Lung (tissue), 12 donors: ENCODE measurements around the gene AUH. TPM values are rescaled to one million over a fixed set of nuclear protein-coding genes. Genes with fewer than 3 reads are reported as not detected.

Source experiments
- ATAC-seq: fragments of 200-7000 bp; cut with Tn5 transposase; one replicate; pipeline ENCODE4 v1.9.1; 2020; ENCODE audit warnings: moderate number of reproducible peaks; ENCODE audit not compliant: insufficient read depth, low FRiP score
- DNase-seq, 3 donors: peaks; one replicate each; pipeline ENCODE4 v3.0.0-alpha.2; 2013 to 2017
- H3K27ac ChIP-seq, 2 donors: one replicate each; pipeline ENCODE4 v1.5.1; 2013; ENCODE audit warnings: mild to moderate bottlenecking in 2 of 2, moderate library complexity in 2 of 2, control low read depth in 1 of 2, inconsistent platforms in 1 of 2, low read depth in 1 of 2, low read length in 1 of 2
- H3K27me3 ChIP-seq, 3 donors: one replicate each; pipeline ENCODE4 v1.5.1; 2013; ENCODE audit warnings: low read length in 2 of 3; ENCODE audit not compliant: control insufficient read depth in 3 of 3, insufficient read depth in 3 of 3
- H3K36me3 ChIP-seq, 4 donors: one replicate each; pipeline ENCODE4 v1.5.1; 2013; ENCODE audit warnings: low read length in 4 of 4, mild to moderate bottlenecking in 1 of 4, moderate library complexity in 1 of 4; ENCODE audit not compliant: control insufficient read depth in 4 of 4, insufficient read depth in 4 of 4
- H3K4me1 ChIP-seq, 5 donors: one replicate each; pipeline ENCODE4 v1.5.1; 2013; ENCODE audit warnings: low read length in 5 of 5, mild to moderate bottlenecking in 2 of 5, moderate library complexity in 1 of 5; ENCODE audit not compliant: control insufficient read depth in 5 of 5, insufficient read depth in 5 of 5
- H3K4me3 ChIP-seq: one replicate; pipeline ENCODE4 v1.5.1; 2013; ENCODE audit warnings: mild to moderate bottlenecking, control low read depth, moderate library complexity
- H3K9ac ChIP-seq, 2 donors: one replicate each; pipeline ENCODE4 v1.5.1; 2013; ENCODE audit warnings: low read length in 2 of 2, control low read depth in 1 of 2; ENCODE audit not compliant: insufficient read depth in 1 of 2
- H3K9me3 ChIP-seq, 4 donors: one replicate each; pipeline ENCODE4 v1.5.1; 2013; ENCODE audit warnings: low read length in 3 of 4, mild to moderate bottlenecking in 1 of 4, moderate library complexity in 1 of 4; ENCODE audit not compliant: control insufficient read depth in 4 of 4, insufficient read depth in 3 of 4
- WGBS, 2 donors: extraction: QIAGEN DNeasy Blood & Tissue Kit; methylation state at CpG; one replicate each; pipeline ENCODE4 v1.1.7; 2013; 5-methylcytosine and 5-hydroxymethylcytosine counted together
- polyA plus RNA-seq, 2 donors: library from polyadenylated mRNA; stranded (reverse); fragments of 200-250 nt; gene quantifications; one replicate each; pipeline ENCODE4 v1.2.1, GENCODE V29; 2013
- total RNA-seq, 2 donors: library from RNA; depleted of rRNA in 1 of 2; stranded (reverse); fragments of >200 nt in 1 of 2; gene quantifications; one replicate each; pipeline ENCODE4 v1.2.1, GENCODE V29; 2014 to 2021
- TF ChIP-seq, protein P1 (sequence below): IDR thresholded peaks from 2 replicates; pipeline ENCODE4 v1.5.1; 2012; ENCODE audit warnings: mild to moderate bottlenecking; ENCODE audit errors: control extremely low read depth, extremely low read depth
- donor health status: control.
- donor health status: control.
- donor health status: Bipolar disorder and iron deficiency.
- donor health status: healthy.
- donor health status: DM: yes; HTN: yes; CAD: no.

AUH gene
- total and polyA plus RNA-seq, 4 donors = 10.5 to 76.8 (median 16.2) TPM

DNA sequence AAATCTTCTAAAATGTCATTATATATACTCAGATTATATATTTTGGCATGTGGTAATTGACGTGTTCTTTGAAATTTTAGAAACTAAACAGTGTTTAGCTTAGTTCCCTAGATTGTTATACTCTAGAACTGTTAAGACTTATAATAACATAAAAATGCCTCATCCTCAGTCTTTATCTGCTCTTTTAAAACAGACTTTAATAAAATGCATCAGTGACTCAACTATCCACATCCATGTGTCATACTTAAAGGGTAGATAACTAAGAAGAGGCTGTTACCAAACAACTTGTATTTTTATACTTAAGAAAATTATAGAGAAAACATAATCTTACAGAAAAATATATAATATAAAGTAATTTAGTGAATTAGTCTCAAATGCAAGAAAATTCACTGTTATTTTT is 46.8 kb upstream of the AUH start:
- ATAC-seq = no peak
- H3K27ac ChIP-seq = no peak overlapping the region
- WGBS, 2 donors = 95 to 100% methylated on average over 1 of the region's 1 CpG
- H3K27me3 ChIP-seq = no peaks in the 10 kb centered on the region
- DNase-seq = no peak
- no peak overlapping the region for H3K4me3 ChIP-seq
- no peaks in the 10 kb centered on the region for H3K9me3 ChIP-seq
- H3K4me1 ChIP-seq = peaks cover 0 to 6% (median 5%) of the 10 kb centered on the region in 5 donors
- H3K36me3 ChIP-seq = peaks cover 12 to 26% (median 18%) of the 10 kb centered on the region in 4 donors
- no peak overlapping the region for H3K9ac ChIP-seq
- TF ChIP-seq, protein P1, sequence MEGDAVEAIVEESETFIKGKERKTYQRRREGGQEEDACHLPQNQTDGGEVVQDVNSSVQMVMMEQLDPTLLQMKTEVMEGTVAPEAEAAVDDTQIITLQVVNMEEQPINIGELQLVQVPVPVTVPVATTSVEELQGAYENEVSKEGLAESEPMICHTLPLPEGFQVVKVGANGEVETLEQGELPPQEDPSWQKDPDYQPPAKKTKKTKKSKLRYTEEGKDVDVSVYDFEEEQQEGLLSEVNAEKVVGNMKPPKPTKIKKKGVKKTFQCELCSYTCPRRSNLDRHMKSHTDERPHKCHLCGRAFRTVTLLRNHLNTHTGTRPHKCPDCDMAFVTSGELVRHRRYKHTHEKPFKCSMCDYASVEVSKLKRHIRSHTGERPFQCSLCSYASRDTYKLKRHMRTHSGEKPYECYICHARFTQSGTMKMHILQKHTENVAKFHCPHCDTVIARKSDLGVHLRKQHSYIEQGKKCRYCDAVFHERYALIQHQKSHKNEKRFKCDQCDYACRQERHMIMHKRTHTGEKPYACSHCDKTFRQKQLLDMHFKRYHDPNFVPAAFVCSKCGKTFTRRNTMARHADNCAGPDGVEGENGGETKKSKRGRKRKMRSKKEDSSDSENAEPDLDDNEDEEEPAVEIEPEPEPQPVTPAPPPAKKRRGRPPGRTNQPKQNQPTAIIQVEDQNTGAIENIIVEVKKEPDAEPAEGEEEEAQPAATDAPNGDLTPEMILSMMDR = no peak

DNA sequence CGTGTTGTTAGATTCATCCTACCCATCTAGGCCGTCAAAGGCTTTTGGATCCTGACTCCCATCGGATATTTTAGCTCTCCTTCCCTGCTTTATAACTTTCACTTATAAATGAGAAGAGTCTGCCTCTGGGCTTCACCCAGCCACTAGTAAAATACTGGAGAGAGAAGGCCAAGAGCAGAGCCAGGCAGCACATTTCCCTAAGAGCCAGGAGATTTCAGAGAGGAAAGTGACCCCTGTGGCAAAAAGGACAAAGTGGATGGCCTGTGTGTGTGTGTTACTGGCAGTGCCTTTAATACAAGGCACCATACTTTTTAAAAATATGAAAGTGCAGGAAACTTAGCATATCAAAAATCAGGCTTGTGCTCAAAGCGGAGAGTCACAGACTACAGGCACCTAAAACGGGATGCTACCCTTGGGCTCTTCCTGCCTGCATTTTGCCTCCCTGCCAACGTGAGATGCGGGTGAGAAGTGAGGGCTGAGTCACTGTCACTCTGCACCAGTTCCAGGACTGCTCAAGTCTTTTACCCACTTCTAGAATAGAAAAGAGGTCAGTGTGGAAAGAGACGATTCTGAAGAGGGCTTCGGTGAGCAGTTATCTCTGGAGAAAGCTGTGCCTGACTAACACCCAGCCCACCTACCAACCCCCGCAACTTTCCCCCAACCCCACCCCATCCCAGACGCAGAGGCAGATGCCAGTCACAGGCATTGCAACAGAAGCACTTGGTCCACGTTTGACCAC is 46.0 kb upstream of the AUH start:
- DNase-seq (no peak), ATAC-seq (no peak)
- TF ChIP-seq, protein P1 = no peak
- WGBS, 2 donors = 68 to 80% methylated on average over 12 of the region's 12 CpGs
- H3K4me1 ChIP-seq = peaks cover 0 to 6% (median 4%) of the 10 kb centered on the region in 5 donors
- H3K27ac ChIP-seq = no peak overlapping the region
- no peak overlapping the region for H3K9ac ChIP-seq
- H3K4me3 ChIP-seq = no peak overlapping the region
- H3K9me3 ChIP-seq = no peaks in the 10 kb centered on the region
- no peaks in the 10 kb centered on the region for H3K27me3 ChIP-seq
- peaks cover 12 to 26% (median 18%) of the 10 kb centered on the region in 4 donors for H3K36me3 ChIP-seq

DNA sequence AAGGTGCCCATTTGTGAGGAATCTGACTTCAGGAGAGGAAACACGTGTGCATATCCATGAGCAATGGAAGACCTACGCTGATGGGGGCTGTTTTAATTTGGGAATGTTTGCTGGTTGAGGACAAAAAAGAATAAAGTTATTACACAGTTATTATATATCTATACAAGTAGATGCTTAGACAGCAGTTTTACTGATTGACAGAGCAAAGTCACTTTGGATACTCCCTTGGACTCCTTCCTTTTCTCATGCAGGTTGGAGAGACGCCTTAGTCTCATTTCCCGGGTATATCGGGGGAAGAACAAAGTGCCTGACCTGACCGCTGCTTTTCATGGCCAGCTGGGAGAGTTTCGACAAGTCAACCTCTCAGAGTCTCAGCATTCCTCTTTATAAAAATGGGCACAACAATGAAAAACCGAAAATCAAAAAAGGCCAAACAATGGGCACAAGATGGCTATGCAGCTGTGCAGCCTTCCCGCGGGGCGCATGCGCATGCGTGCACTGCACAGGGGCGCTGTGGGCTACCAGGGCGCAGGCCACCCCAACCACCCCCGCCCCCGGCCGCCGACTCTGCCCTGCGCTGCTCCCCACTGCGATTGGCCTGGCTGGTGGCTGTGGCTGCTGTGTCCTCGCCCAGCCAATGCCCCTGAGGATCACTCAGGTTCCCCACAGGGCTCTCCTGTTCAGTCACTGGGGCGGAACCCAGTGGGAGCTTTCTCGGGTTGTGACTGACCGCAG is 43.8 kb upstream of the AUH start:
- Histone ChIP-seq H3K36me3 (peaks cover 11 to 25% (median 17%) of the 10 kb centered on the region in 4 donors), H3K27ac (no peak overlapping the region), H3K9me3 (no peaks in the 10 kb centered on the region), H3K9ac (no peak overlapping the region), H3K27me3 (no peaks in the 10 kb centered on the region), H3K4me1 (peaks cover 0 to 6% (median 0%) of the 10 kb centered on the region in 5 donors), H3K4me3 (no peak overlapping the region)
- DNase-seq = no peak
- 95 to 97% methylated on average over 25 of the region's 25 CpGs for WGBS, 2 donors
- TF ChIP-seq, protein P1 = no peak
- ATAC-seq = no peak
